ENCODE data around the gene UBL4B.
"Not testable (repeated sequence)": the region's sequence is repeated elsewhere in the genome, so short reads cannot be mapped to it uniquely, and the experiment has no call there.

The UBL4B gene

DNA sequence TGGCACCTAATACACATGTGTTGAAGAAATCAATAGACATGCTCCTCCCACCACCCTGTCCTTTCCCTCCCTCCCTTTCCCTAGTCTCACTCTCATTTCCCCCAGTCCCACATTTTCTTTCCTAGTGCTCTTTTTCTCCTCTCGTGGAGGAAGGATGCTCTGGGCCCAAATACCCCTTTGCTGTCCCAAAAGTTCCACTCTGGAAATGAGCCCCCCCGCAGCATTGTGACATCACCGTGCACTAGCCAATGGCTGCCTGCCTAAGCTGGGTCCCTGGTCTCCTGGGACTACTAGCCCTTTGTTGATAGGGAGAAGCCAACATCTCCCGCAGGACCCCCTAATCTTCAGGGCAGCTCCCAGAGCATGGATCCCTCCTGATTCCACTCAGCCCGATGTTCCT is at the start of gene UBL4B:
UBL4B (plus strand) TSS at position 301 of the 400 bp plus-strand sequence; CDS start at position 393, 92 bp downstream.
- no peak for DNase-seq

DNA sequence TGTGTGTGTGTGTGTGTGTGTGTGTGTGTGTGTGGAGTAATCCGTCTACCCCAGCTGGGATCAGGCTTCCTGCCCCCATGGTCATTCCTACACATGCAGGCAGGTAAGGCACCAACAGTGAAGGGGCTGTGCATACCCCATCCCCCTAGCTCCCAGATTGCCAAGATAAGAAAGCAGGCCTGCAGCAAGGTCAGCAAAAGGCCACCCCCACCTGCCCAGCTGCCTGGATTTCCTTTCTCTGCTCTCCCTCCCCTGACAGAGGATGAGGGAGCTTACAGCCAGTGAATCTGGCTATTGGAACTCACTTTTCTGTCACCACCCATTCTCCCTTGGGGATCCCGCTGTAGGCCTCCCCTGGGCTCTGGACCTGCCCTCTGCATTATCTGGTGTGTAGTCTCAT is 49.6 kb upstream of the UBL4B start:
- no peak for DNase-seq

DNA sequence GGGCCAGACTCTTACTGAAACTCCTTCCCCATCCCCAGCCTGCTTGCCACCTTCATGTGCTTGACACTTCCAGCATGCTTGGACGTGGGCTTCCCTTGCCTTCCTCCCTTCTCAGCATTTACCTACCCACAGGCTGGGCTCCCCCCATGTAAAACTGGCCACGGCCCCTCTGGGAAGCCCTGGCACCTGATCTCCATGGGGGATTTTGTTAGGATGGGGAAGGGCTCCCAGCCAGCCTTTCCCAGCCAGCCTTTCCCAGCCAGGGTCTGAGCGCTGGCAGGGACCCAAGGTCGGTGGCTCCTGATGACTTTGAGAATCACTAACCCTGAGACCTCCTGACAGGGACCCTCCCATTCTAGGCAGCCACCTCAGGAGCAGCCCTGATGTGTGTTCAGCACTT is 48.5 kb upstream of the UBL4B start:
- DNase-seq, result no peak

- no peak for DNase-seq
These were observed 47.5 kb upstream of the UBL4B start for GRCh38 chr1:110064576-110065337.

GRCh38 chr1:110065841-110066240 is 46.4 kb upstream of the UBL4B start:
- no peak for DNase-seq

DNA sequence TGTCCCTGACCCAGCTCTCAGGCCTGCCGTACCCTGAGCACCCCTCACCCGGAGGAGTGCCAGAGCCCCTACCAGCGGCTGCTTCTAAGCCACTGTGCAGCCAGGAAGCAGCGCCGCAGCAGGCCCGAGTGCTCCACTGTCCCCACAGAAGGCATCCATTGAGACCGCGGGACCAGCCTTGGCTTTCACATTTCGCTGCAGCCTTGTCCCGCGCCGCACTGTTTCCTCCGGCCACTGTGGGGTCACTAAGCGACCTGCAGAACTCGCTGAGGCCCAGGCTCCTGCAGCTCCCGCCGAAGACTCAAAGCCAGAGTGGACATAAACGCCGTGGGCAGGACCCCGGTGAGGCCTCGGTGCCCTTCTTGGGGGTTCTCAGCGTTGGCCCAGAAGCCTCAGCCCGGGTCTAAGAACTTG is 44.8 kb upstream of the UBL4B start:
- DNase-seq, result no peak

DNA sequence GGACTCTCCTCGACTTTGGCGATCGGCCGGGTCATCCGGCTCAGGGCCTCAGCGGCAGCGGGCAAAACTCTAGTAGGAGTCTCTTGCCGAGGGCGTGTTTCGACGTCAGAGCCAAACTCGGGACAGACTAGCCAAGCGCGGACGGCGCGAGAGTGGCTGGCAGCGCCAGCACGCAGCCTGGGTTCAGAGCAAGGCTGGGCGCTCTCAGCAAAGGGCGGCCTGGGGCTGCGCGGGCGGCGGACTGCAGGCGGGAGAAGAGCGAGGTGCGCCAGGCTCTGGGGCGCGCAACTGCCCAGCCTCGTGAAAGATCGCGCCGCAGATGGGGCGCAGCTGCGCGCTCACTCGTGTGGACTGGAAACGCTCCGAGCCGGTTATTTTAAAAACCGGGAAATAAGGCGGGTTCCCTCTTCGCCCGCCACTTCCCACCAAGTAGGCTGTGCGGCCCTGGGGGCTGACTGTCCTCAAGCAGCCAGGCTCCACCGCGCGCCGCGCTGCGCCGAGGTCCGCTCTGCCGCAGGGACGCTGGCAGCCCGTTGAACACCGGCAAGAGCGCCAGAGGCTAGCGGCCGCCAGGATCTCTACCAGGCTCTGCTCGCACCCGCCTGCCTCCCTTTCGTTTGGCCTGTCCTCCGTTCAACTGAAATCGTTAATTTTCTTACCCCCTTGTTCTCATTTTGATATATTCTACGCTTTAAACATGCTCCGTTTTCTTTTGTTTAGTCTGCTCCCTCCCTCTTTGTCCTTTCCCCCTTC is 44.2 kb upstream of the UBL4B start:
- DNase-seq, result no peak

DNA sequence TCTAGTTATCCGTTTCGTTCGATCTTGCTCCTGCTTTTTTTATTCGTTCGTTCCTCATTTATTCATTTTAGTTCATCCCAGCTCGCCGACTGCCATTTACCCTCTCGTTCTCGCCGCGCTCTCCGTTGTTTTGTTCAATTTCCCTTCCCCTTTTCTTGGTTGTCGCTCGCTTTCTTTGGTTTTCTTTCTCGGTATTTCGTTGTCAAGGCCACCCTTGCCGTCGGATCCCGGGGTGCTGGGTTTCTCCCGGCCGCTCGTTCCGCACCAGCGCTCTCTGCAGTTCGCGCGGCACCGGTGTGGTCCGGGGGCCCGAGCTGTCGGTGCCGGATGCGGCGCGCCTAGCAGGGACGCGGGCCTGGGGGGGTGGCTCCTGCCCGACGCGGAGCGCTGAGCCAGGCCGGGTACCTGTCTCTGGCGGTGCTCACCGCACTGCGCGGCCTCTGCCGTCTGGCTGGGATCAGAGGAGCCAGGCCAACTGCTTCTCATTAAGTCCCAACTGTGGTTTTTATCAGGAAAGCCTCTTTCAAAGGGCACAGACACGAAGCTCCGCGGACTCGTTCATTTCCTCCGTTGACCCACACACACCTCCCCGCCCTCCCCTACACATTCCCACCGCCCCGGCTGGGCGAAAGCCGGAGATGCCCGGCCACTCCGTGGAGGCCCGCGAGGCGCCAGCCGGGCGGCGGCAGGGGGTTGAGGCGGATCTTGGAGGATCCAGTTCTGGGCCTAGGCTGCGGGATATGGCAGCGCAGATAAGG is 43.4 kb upstream of the UBL4B start:
- DNase-seq, result no peak

DNA sequence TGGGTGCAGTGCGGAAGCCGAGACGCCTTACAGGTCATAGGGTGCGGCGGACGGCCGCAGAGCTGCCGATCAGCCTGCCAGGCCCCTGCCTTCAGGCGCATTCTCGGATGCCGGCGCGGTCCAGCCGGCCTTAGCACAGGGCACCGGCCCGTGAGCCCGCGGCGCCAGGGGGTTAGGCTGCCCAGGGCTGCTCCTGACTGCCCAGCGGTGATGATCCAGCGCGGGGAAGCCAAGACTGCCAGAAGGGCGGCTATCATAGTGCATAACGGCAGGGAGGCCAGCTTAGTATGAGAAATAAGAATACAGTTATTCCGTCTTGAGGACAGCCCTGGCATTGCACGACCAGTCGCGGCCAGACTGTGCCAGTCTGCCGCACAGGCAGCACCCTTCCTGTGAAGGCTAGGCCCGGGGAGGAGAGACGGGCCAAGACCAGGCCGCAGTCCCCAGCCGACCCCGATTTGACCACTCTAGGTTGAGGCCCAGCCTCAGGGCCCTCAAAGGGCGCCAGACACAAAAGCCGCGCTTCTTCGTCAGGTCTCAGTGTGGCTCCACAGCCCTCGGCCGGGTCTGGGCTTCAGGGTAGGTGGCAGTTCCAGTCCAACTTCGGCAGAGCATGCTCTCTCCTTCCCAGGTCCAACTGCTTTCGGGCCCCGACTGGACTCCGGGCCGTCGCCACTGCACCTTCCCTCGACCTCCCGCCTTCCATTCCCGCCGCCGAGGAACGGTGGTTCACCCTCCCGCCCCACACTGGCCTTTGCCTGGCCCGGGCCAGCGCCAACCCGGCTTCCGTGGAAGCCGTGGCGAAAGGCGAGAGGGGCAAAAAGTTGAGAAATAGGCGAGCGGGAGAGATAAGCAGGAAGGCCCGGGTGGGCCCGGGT is 42.6 kb upstream of the UBL4B start:
- no peak for DNase-seq

DNA sequence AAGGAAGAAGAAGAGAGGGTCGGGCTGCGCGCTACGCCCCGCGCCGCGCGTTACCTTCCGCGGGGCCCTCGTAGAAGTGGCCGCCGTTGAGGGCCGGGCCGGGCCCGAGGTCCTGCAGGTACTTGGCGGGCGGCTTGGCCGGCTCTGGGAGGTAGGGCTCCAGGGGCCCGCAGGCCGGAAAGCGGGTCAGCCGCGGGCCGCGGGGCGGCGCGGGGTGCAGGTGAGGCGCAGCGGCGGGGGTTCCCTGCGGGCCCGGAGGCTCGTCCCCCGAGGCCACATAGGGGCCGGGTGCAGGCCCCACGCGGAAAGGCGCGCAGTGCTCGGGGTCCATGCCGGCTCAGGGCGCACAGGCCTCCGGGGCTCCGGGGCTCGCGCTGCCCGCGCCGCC is 42.0 kb upstream of the UBL4B start:
- DNase-seq, result no peak

DNA sequence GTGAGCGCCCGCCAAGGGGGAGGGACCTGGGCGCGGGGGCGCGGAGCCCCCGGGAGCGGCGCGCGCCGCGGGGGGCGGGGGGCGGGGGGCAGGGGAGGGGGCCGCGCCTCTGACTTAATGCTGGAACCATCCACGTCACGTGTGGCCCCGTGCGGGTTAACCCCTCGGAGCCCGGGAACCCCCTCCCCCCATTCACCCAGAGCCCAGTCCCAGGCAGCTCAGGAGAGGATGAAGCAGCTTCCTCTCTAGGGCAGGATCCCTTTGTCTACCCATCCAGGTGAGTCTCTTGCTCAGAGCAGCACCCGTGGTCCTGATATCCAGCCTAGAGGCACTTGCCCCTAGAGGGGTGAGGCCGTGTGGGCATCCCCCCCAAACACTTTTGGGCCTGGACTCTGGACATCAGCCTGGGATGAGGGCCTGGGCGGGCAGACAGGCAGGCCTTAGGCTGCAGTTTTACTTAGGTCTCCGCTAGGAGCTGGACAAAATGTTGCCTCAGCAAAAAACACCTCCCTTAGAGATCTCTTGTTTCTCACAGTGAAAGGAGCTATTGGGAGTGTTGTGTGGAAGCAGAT is 41.5 kb upstream of the UBL4B start, which contains the start of gene ALX3:
ALX3 (minus strand) TSS at position 2 of the 572 bp plus-strand sequence. CDS start 60 bp downstream, outside the sequence.
- DNase-seq, result no peak

GRCh38 chr1:110074166-110074565 is 38.1 kb upstream of the UBL4B start:
- no peak for DNase-seq

DNA sequence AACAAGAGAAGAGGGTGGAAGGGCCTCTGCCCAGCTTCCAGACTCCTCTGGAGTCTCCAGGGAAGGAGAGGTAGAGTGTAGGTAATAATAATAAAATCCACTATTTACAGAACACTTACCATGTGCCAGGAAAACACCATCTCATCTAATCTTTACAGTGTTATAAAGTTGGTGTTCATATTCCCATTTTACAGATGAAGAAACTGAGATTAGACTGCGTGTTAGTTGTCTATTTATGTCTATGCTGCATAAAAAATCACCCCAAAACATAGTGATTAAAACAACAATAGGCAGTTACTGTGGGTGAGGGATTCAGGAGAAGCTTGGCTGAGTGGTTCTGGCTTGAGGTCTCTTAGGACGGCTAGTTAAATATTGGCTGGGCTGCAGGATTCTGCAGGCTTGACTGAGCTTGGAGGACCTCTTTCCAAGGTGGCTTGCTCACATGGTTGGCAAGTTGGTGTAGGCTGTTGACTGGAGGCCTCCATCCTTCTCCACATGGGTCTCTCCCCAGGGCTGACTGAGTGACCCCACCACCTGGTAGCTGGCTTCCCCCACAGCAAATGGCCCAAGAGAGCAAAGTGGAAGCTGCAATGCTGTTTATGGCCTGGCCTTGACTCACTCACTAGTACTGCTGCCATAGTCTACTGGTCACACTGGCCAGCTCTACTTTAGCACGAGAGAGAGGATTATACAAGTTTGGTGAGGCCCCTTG is 35.3 kb upstream of the UBL4B start:
- no peak for DNase-seq

DNA sequence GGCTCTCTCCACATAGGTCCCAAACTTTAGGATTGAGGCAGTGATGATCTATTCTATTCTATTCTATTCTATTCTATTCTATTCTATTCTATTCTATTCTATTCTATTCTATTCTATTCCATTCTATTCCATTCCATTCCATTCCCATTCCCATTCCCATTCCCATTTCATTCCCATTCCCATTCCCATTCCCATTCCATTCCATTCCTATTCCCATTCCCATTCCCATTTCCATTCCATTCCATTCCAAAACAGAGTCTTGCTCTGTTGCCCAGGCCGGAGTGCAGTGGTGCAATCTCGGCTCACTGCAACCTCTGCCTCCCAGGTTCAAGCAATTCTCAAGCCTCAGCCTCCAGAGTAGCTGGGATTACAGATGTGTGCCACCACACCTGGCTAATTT is 32.2 kb upstream of the UBL4B start:
- not testable (repeated sequence) for DNase-seq

DNA sequence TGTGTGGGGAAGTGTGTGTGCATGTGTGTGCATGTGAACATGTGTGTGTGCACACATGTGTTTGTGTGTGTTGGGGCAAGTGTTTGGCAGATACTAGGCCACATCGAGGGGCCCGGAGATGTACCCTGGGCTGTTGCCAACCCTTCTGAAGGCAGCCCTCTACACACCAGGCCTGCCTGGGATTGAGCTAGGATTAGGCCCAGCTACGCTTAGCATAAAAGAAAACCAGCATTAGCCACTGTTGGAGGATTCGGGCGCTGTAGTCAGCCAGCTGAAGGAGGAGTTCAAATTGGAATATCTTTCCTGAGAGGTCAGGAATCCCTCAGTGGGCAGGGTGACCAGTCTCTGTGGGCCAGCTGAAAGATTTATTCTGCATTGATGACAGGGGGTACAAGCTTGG is 31.2 kb upstream of the UBL4B start:
- no peak for DNase-seq

GRCh38 chr1:110082477-110082876 is 29.8 kb upstream of the UBL4B start:
- DNase-seq, result no peak

DNA sequence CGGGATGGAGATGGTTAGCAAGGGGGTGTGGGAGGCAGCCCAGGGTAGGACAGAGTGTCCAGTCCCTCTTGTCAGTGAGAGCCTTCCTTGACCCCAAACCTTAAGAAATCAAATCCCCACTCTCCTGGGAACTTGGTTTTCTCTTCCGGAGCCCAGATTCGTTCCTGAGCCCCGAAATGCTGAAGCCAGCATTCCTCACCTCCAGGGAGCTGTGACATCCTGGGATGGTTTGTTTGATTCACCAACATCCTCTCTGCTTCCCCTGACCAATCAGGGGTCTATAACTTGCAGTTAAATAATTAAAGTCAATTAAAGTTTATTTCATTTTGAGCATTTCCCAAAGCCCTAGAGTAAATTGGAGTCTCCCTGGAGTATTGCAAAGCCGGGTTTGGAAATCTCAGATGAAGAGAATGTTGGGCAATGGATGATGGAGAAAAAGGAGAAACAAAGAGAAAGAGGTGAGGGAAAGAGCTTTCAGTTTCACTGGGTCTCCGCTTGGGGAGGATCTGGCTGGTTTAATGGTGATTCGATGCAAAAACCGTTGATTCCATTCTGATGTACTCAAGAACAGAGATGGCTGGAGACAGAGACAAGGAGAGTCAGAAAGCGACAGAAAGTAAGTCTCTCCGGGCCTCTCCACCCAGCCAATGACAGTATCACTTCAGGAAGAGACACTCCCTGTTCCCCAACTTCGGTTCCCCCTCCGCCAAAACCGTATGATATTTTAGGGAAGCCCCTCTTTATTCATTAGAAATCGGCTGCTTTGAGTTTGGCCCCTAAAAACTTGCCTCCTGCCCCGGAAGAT is 29.0 kb upstream of the UBL4B start:
- DNase-seq, result no peak

- no peak for DNase-seq
These were observed 28.4 kb upstream of the UBL4B start for GRCh38 chr1:110083866-110084226.

DNA sequence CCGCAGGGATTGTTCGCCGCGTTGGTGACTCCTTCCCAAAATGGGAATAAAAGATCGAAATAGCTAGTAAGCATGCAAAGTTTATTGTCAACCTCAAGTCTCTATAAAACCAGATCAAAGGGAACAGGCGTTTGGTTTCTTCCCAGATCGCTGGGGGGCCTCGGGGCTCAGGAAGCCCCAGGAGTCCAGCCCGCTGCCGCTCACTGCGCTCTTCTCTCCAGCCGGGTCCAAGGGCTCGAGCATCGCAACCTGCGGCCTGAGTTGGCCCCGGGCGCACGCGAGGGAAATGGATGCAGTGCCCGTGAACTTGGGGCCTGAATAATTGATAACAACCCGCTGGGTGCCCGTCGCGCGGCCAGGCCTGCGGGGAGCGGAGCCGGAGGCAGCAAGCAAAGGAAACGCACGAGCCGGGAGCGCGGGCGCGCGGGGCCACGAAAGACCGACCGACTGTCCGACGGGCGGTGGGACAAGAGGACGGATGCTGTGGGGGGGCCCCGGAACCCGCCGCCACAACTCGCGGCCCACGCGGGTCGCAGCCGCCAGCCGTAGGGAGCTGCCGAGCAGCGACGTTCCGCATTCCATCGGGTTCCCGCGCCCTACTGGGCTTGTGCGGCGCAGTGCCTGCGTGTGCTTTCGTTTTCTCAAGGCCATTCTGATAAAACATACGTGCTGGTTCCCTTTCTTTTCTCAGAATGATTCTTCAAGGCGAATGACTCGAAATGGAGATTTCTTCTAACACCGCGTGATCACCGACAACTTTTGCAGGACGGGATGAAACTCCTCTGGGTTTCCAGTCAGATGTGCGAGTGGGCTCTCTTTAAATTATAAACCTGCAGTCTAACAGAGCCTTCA is 27.8 kb upstream of the UBL4B start:
- DNase-seq, result no peak

GRCh38 chr1:110085671-110086070 is 26.6 kb upstream of the UBL4B start:
- DNase-seq, result no peak
